Mesangial cell (primary cell): ENCODE data around the gene IL1F10. TPM values are rescaled to one million over a fixed set of nuclear protein-coding genes. Genes with fewer than 3 reads are reported as not detected.

Experiments used
- total RNA-seq: library from RNA; depleted of rRNA; stranded (reverse); fragments of >200 nt; gene quantifications from 2 replicates; pipeline ENCODE4 v1.2.3, GENCODE V29; 2015

The IL1F10 gene, protein sequence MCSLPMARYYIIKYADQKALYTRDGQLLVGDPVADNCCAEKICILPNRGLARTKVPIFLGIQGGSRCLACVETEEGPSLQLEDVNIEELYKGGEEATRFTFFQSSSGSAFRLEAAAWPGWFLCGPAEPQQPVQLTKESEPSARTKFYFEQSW
- total RNA-seq = not detected in 2 replicates

DNA sequence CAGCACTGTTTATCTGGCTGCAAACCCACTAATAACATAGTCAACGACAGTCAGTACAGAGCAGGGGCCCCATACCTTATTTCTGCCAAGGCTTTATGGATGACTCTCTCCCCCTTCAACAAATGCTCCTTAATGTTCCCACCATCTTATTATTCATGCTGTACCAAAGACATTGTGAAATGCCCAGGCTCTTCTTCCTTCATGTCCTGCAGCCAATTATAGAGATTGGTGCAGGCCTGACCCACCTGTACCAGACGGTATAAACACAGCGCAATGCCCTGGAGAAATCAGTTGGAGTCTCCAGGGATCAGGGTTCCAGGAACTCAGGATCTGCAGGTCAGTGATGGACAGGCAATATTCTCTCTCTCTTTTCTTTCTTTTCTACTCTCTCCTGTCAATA, at the start of gene IL1F10:
Gene IL1F10 (plus strand): TSS at position 290 of the 400 bp plus-strand sequence. CDS start 4,769 bp downstream, outside the sequence.

GRCh38 chr2:113052396-113052917, 15.3 kb upstream of the IL1F10 start, which contains the start of gene IL36B:
IL36B (minus strand) TSS chr2:113052867.

DNA sequence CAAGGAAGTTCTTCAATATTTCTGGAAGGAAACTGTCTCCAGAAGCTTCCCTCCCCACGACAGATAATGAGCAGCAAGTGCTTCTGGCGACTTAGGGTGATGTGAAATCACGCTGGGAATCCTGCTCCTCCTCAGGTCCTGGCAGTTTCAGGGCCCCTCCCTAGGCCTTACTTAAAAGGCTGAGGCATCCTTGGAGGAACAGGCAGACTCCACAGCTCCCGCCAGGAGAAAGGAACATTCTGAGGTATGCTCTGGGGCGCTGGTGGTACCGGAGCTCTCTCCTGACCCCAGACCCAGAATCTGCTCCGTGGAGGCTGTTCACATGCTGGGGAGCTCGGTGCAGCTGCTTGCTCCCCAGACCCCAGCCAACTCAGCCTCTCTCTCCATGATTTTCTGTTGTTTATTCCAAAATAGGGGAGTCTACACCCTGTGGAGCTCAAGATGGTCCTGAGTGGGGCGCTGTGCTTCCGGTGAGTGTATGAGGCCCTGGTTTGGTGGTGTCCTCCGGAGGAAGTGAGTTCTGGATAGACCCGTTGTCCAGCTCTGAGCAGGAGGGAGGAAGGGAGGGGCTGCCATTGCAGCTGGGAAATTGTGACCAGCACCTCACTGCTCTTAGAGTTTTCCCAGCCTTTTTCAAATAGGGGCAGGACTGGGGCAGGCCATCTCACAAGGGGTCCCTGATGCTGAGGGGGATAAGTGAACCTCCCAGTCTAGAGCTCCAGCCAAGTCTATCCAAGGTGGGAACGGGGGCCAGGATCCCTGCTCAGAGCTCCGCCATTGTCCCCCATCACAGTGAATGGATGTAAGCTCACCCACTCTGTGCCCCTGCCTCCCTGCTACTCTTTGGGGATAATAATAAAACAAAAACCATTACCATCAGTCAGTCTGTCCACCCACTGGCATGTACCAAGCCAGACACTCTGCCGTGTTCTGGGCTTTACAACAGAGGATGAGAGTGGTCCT, 8.5 kb upstream of the IL1F10 start, which contains the start of gene IL36RN:
Gene IL36RN (plus strand): TSS at position 201 of the 963 bp plus-strand sequence. CDS start 241 bp downstream, at position 442.

Other genes with a start within 250 kb of the IL1F10 start
- 0.49 TPM in 1 of 2 replicates, not detected in the other for gene IL1B, start 231.2 kb upstream of the IL1F10 start, total RNA-seq
- gene IL37, start 156.8 kb upstream of the IL1F10 start, total RNA-seq = not detected in 2 replicates
- gene IL36G, start 90.0 kb upstream of the IL1F10 start, total RNA-seq = not detected in 2 replicates
- not detected in 2 replicates for gene IL36A, start 62.5 kb upstream of the IL1F10 start, total RNA-seq
- not detected in 2 replicates for gene IL36B, start 15.1 kb upstream of the IL1F10 start, total RNA-seq
- not detected in 2 replicates for gene IL36RN, start 8.8 kb upstream of the IL1F10 start, total RNA-seq
- gene IL1RN, start 59.6 kb downstream of the IL1F10 start, total RNA-seq = not detected in 2 replicates
- 2.6 and 8.5 TPM in 2 replicates for gene PSD4, start 106.0 kb downstream of the IL1F10 start, total RNA-seq
- gene PAX8, start 211.0 kb downstream of the IL1F10 start, total RNA-seq = 118 and 299 TPM in 2 replicates